K562 (cell line): ENCODE data around the gene INPP5D. TPM values are rescaled to one million over a fixed set of nuclear protein-coding genes. Genes with fewer than 3 reads are reported as not detected.

Experiments used
- ATAC-seq: fragments of 200-7000 bp; cut with Tn5 transposase; 3 replicates; pipeline ENCODE4 v1.9.1; 2020; ENCODE audit warnings: moderate library complexity
- BruUV-seq: library from RNA; stranded (reverse); fragments of 400-500 nt; replicated peaks from 2 replicates; lab custom pipeline; 2021; lab: Mats Ljungman, UMichigan
- CTCF ChIA-PET: fragments of 300-600 bp; formaldehyde crosslinking; extraction: SDS; loops from one replicate; lab custom pipeline; 2021; ENCODE audit warnings: low intra/inter-chr PET ratio; lab: Yijun Ruan, JAX
- POLR2A ChIA-PET: fragments of 300-600, 350-650 bp; sonication (Branson Sonifier 250); formaldehyde crosslinking; extraction: SDS; loops from one replicate; lab custom pipeline; 2021; ENCODE audit warnings: antibody characterized with exemption, inconsistent platforms; lab: Yijun Ruan, JAX
- DNase-seq, 4 experiments: peaks; one replicate each; pipeline versions ENCODE4 v3.0.0 to v3.0.0-alpha.2; 2011 to 2018; ENCODE audit warnings: low spot score in 3 of 4, mixed read lengths in 3 of 4; ENCODE audit errors: extremely low read depth in 1 of 4
- FAIRE-seq: peaks from 2 replicates; lab custom pipeline; 2011; peaks lifted over from hg19 to GRCh38; lab: Jason Lieb, UNC
- H2AFZ ChIP-seq: 2 replicates; pipeline ENCODE4 v1.6.0; 2011; ENCODE audit warnings: low read depth, low read length, control low read depth, inconsistent platforms
- H3K27ac ChIP-seq: fragments of 200-600 bp; 3 replicates; pipeline ENCODE4 v1.8.0; 2011; ENCODE audit warnings: low read depth, mild to moderate bottlenecking, control low read depth, inconsistent platforms, low read length, moderate library complexity, mixed read lengths; ENCODE audit errors: extremely low read depth
- H3K27me3 ChIP-seq, 2 experiments: fragments of 300-600 bp in 1 of 2; 2 replicates in 1 of 2; 3 replicates in 1 of 2; pipeline versions ENCODE4 v1.6.0 to v1.8.0; 2011; ENCODE audit warnings: inconsistent platforms in 2 of 2, low read length in 2 of 2, mild to moderate bottlenecking in 1 of 2, mixed read lengths in 1 of 2, moderate library complexity in 1 of 2; ENCODE audit not compliant: control insufficient read depth in 2 of 2, insufficient read depth in 2 of 2
- H3K36me3 ChIP-seq: fragments of 300-600 bp; 3 replicates; pipeline ENCODE4 v1.8.0; 2011; ENCODE audit warnings: mild to moderate bottlenecking, low read length, inconsistent platforms; ENCODE audit not compliant: control insufficient read depth, insufficient read depth
- H3K4me1 ChIP-seq, 2 experiments: fragments of 200-600 bp in 1 of 2; replicated peaks in 1 of 2; 2 replicates in 1 of 2; 3 replicates in 1 of 2; pipeline versions ENCODE4 v1.5.1 to v1.8.0; 2011; ENCODE audit warnings: inconsistent platforms in 2 of 2, low read length in 2 of 2, mild to moderate bottlenecking in 1 of 2, mixed read lengths in 1 of 2, moderate library complexity in 1 of 2; ENCODE audit not compliant: control insufficient read depth in 2 of 2, insufficient read depth in 2 of 2
- H3K4me2 ChIP-seq: 2 replicates; pipeline ENCODE4 v1.6.1; 2011; ENCODE audit warnings: low read length, control low read depth, inconsistent platforms, mixed read lengths; ENCODE audit not compliant: insufficient read depth
- H3K4me3 ChIP-seq: fragments of 200-600 bp; sonication (generic), shearing (Covaris generic); 2 replicates; pipeline ENCODE4 v1.5.1; 2016; ENCODE audit warnings: control low read depth, inconsistent platforms
- H3K79me2 ChIP-seq: fragments of 200-600 bp; 3 replicates; pipeline ENCODE4 v1.8.0; 2011; ENCODE audit warnings: low read length, inconsistent platforms; ENCODE audit not compliant: control insufficient read depth, insufficient read depth
- H3K9ac ChIP-seq, 2 experiments: 2 replicates each; pipeline versions ENCODE4 v1.6.0 to v1.6.1; 2011; ENCODE audit warnings: low read depth in 2 of 2, low read length in 2 of 2, control low read depth in 1 of 2, inconsistent platforms in 1 of 2, mild to moderate bottlenecking in 1 of 2, mixed read lengths in 1 of 2; ENCODE audit not compliant: insufficient read depth in 1 of 2
- H3K9me1 ChIP-seq: one replicate; pipeline ENCODE4 v1.6.0; 2011; ENCODE audit warnings: inconsistent platforms, mild to moderate bottlenecking, low read length, moderate library complexity; ENCODE audit not compliant: control insufficient read depth, insufficient read depth
- H3K9me3 ChIP-seq: replicated peaks from 2 replicates; pipeline ENCODE4 v1.5.1; 2011; ENCODE audit warnings: low read depth, low read length, inconsistent platforms; ENCODE audit not compliant: control insufficient read depth, insufficient read depth
- H4K20me1 ChIP-seq: replicated peaks from 2 replicates; pipeline ENCODE4 v1.6.1; 2011; ENCODE audit warnings: low read length, inconsistent platforms, mixed read lengths; ENCODE audit not compliant: control insufficient read depth, insufficient read depth
- ARID2 ChIP-seq: fragments of 450-650 bp; IDR thresholded peaks from 2 replicates; pipeline ENCODE4 v1.6.1; 2017; ENCODE audit warnings: antibody characterized with exemption, mild to moderate bottlenecking
- BACH1 ChIP-seq: fragments of 200-800 bp; sonication (Bioruptor generic); IDR thresholded peaks from 2 replicates; pipeline ENCODE4 v1.6.1; 2016; ENCODE audit warnings: missing genetic modification characterization, missing compliant biosample characterization
- CSDE1 ChIP-seq, 2 experiments: fragments of 450-650 bp; IDR thresholded peaks; 2 replicates each; pipeline ENCODE4 v1.6.1; 2016; ENCODE audit warnings: mild to moderate bottlenecking in 1 of 2
- ETV1 ChIP-seq: fragments of 450-650 bp; conservative IDR thresholded peaks from 2 replicates; pipeline ENCODE4 v1.6.1; 2016; ENCODE audit warnings: missing genetic modification characterization, control low read depth, low read depth, missing compliant biosample characterization
- MAFF ChIP-seq: IDR thresholded peaks from 2 replicates; pipeline ENCODE4 v1.6.1; 2012; ENCODE audit warnings: low read length, improper control_type of control experiment
- RBM25 ChIP-seq: fragments of 200-400 bp; formaldehyde crosslinking; IDR thresholded peaks from 2 replicates; pipeline ENCODE4 v1.6.1; 2018; ENCODE audit warnings: low read length, low read depth, moderate library complexity; ENCODE audit not compliant: severe bottlenecking
- SRSF1 ChIP-seq: fragments of 200-400 bp; formaldehyde crosslinking; IDR thresholded peaks from 2 replicates; pipeline ENCODE4 v1.6.1; 2017; ENCODE audit warnings: mild to moderate bottlenecking, low read depth, low read length, moderate library complexity
- YBX1 ChIP-seq: fragments of 450-650 bp; IDR thresholded peaks from 2 replicates; pipeline ENCODE4 v1.7.1; 2016; ENCODE audit warnings: mild to moderate bottlenecking
- ZNF239 ChIP-seq: fragments of 250-450 bp; sonication (Bioruptor Pico); IDR thresholded peaks from 2 replicates; pipeline ENCODE4 v1.4.0; 2020; ENCODE audit warnings: mild to moderate bottlenecking
- ZNF830 ChIP-seq: fragments of 250-450 bp; sonication (Bioruptor Pico); IDR thresholded peaks from 2 replicates; pipeline ENCODE4 v1.5.0; 2021; ENCODE audit warnings: mild to moderate bottlenecking
- WGBS: fragments of 100-300 bp; shearing (Covaris generic); methylation state at CpG from one replicate; pipeline ENCODE4 v1.1.6; 2016; ENCODE audit warnings: low coverage, mixed read lengths; ENCODE audit not compliant: insufficient coverage; ENCODE audit errors: missing lambda C conversion rate; 5-methylcytosine and 5-hydroxymethylcytosine counted together
- in situ Hi-C: fragments of 300-500 bp; cut with MboI; formaldehyde crosslinking; loops from 4 replicates; pipeline ENCODE4 v1.15.0; 2018; ENCODE audit warnings: inconsistent platforms, mixed read lengths
- intact Hi-C: fragments of 100-400 bp; cut with micrococcal nuclease; formaldehyde crosslinking; loops from 2 replicates; pipeline ENCODE4 v1.14.2; 2022
- polyA plus RNA-seq, 8 experiments: library from polyadenylated mRNA; depleted of rRNA in 4 of 8; stranded (reverse) in 5 of 8; unstranded in 3 of 8; fragments of >200 nt; fragmentation: Nextera tagmentation in 2 of 8; fragmentation: Illumina TruSeq in 1 of 8; extraction: Ambion mirVana in 2 of 8; extraction: Trizol in 1 of 8; gene quantifications; 2 replicates each; pipeline versions ENCODE4 v1.2.1 to v1.2.3, GENCODE V29; 2011 to 2014; ENCODE audit warnings: inconsistent platforms in 1 of 8, missing spikeins in 1 of 8
- total RNA-seq, 7 experiments: library from RNA; depleted of rRNA in 6 of 7; stranded (reverse); fragments of >200 nt in 6 of 7; fragmentation: Illumina TruSeq in 2 of 7; extraction: Trizol in 2 of 7; gene quantifications; 2 replicates each; pipeline versions ENCODE4 v1.2.1 to v1.2.3, GENCODE V29; 2011 to 2021; ENCODE audit warnings: low replicate concordance in 1 of 7
- TF ChIP-seq, protein P1 (sequence below): IDR thresholded peaks from 2 replicates; pipeline ENCODE4 v1.6.1; 2012; ENCODE audit warnings: low read depth, low read length, improper control_type of control experiment, borderline replicate concordance

INPP5D gene
- total and polyA plus RNA-seq, 9 of the 15 experiments (the other 6 are each of a cell fraction or from before 2014, with no cell fraction given) = 0.55 to 6.2 (median 2.2) TPM

DNA sequence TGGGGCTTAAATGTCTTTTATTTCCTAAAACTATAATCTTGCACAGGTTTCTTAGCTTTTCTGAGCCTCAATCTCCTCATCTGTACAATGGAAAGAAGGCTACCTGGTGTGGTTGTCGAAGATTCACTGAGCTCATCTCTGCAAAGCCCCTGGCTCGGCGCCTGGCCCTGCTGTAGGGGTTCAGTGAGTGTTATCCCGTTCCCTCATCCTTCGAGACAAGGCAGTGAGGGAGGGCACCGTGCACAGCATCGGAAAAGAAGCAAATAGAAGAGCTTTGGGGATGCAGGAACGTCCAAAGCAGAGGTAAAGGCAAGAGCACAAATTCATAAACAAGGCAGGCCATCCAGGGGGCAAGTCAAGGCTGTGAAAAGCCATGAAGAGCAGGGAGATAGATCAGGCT lies 150.1 kb downstream of the INPP5D start:
- in situ Hi-C loops (no loop called here), intact Hi-C loops (no loop called here)
- Histone ChIP-seq H3K9me3 (no peaks in the 10 kb centered on the region), H3K4me2 (no peak overlapping the region), H3K4me1 (peaks cover 0 to 11% of the 10 kb centered on the region in 2 experiments; a peak in 2 of 5 replicates), H3K36me3 (no peaks in the 10 kb centered on the region), H3K79me2 (no peaks in the 10 kb centered on the region), H3K9me1 (no peaks in the 10 kb centered on the region), H3K9ac (no peak overlapping the region; a peak in 1 of 4 replicates), H3K27me3 (no peaks in the 10 kb centered on the region), H4K20me1 (no peaks in the 10 kb centered on the region), H2AFZ (no peak overlapping the region), H3K4me3 (no peak overlapping the region), H3K27ac (no peak overlapping the region)
- POLR2A ChIA-PET = interaction anchor here (1.0 kb wide), 1 partner anchor 42 kb away, joined by 3 read pairs; no protein-coding TSS in a partner anchor
- no peak for FAIRE-seq
- 35% methylated on average over 6 of the region's 8 CpGs for WGBS
- CTCF ChIA-PET = interaction anchor here (0.7 kb wide), 1 partner anchor 24 kb away, joined by 3 read pairs; no protein-coding TSS in a partner anchor
- no TSS peak for BruUV-seq
- TF ChIP-seq ARID2 (no peak), RBM25 (peak; percentile 54)
- no peak for DNase-seq
- no peak for ATAC-seq

DNA sequence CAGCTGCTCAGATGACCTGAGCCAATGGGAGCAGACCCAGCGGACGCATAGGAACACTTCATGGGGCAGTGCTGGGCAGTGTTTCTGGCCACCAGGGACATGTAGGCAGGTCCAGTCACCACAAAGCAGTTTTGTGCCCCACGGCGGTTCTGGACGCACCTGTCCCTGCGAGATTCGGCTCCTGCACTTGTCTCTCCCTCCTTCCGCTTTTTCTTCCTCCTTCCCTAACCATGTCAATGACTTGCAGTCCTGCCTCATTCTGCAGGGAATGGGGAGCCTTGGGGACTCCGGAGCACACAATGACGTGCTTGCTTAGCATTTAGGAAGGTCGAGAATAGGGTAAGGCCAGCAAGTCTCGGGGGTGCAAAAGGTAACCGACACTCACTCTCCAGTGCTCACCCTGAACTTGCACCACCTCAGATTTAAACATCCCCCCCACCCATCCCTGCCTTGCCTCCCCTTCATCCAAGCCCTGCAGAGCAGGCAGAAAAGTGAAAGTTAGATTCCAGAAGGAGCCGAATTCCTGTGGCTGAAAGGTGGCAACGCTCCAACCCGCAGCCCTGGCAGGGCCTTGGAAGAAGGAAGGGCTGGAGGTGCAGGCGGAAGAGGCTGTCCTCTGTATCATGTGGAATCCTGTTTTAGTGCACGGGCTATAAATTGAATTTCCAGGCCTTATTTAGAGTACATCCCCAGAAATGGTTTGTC lies 150.9 kb downstream of the INPP5D start:
- H3K4me1 ChIP-seq = peaks cover 0 to 11% of the 10 kb centered on the region in 2 experiments; a peak in 2 of 5 replicates
- no peak for FAIRE-seq

More for the DNA sequence above, 150.9 kb downstream of the INPP5D start:
- Histone ChIP-seq H2AFZ (no peak overlapping the region), H4K20me1 (no peaks in the 10 kb centered on the region), H3K4me3 (no peak overlapping the region), H3K27me3 (no peaks in the 10 kb centered on the region), H3K4me2 (no peak overlapping the region), H3K27ac (no peak overlapping the region), H3K36me3 (no peaks in the 10 kb centered on the region), H3K9me1 (no peaks in the 10 kb centered on the region), H3K9ac (no peak overlapping the region), H3K79me2 (no peaks in the 10 kb centered on the region), H3K9me3 (no peaks in the 10 kb centered on the region)
- ChIA-PET CTCF (no interaction called here), POLR2A (interaction anchor here (0.6 to 1.0 kb wide), 2 partner anchors 41 to 1664 kb away, joined by 3 read pairs; no protein-coding TSS in a partner anchor)
- ATAC-seq (no peak), DNase-seq (no peak)
- intact Hi-C loops = no loop called here
- in situ Hi-C loops = no loop called here
- 62% methylated on average over 11 of the region's 18 CpGs for WGBS
- TF ChIP-seq YBX1 (no peak), CSDE1 (IDR thresholded peaks at IDR 0.05) (no peak), SRSF1 (no peak), BACH1 (tag) (no peak), MAFF (no peak), ETV1 (no peak), ZNF830 (CRISPR knock-in tag) (no peak), ZNF239 (CRISPR knock-in tag) (no peak)
- TF ChIP-seq, protein P1, sequence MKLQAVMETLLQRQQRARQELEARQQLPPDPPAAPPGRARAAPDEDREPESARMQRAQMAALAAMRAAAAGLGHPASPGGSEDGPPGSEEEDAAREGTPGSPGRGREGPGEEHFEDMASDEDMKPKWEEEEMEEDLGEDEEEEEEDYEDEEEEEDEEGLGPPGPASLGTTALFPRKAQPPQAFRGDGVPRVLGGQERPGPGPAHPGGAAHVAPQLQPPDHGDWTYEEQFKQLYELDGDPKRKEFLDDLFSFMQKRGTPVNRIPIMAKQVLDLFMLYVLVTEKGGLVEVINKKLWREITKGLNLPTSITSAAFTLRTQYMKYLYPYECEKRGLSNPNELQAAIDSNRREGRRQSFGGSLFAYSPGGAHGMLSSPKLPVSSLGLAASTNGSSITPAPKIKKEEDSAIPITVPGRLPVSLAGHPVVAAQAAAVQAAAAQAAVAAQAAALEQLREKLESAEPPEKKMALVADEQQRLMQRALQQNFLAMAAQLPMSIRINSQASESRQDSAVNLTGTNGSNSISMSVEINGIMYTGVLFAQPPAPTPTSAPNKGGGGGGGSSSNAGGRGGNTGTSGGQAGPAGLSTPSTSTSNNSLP = no peak
- BruUV-seq = no TSS peak
